Pulmonary artery endothelial cell (primary cell): ENCODE measurements around the gene MAN2C1. TPM values are rescaled to one million over a fixed set of nuclear protein-coding genes. Genes with fewer than 3 reads are reported as not detected.

ENCODE experiments used
- DNase-seq: peaks from one replicate; pipeline ENCODE4 v3.0.0-alpha.2; 2011; ENCODE audit warnings: low read depth, low spot score
- total RNA-seq: library from RNA; depleted of rRNA; stranded (reverse); fragments of >200 nt; gene quantifications from 2 replicates; pipeline ENCODE4 v1.2.3, GENCODE V29; 2014

MAN2C1 gene
- total RNA-seq, 1 donor from 2014 or later = 136 TPM

DNA sequence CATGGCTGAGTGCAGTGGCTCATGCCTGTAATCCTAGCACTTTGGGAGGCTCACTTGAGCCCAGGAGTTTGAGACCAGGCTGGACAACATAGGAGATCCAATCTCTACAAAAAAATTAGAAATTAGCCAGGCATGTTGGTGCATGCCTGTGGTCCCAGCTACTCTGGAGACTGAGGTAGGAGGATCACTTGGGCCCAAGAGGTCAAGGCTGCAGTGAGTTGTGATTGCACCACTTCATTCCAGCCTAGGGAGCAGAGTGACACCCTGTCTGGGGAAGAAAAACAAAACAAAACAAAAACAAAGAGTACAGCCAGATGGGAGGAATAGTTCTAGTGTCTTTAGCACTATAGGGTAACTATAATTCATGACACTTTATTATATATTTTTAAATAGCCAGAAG is 58.7 kb downstream of the MAN2C1 start:
- no peak for DNase-seq

DNA sequence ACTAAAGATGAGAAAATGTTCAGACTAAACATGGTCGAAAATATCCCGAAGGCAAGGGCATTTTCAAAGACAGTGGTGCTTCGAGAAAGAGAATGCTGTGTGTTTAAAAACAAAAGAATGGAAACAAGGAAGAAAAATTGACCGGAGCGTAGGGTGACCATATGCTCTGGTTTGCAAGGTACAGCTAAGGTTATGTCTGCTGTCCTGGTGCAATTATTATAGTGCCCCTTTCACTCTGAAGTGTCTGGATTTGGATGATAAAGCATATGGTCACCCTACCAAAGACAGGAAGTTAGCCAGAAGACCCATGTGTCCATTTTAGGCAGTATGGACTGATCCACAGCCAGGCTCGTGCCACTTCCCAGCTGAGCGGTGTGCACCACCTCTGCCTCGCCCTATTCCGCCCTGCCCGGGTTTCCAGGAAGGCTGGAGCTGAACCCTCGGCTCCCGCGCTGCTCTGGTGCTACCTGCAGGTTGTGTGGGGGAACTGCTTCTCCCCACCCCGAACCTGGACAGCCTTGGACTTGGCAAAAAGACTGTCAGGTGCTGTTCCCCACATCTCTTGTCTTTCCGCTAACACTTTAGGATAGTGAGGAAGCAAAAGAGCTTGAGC is 60.5 kb downstream of the MAN2C1 start:
- no peak for DNase-seq

DNA sequence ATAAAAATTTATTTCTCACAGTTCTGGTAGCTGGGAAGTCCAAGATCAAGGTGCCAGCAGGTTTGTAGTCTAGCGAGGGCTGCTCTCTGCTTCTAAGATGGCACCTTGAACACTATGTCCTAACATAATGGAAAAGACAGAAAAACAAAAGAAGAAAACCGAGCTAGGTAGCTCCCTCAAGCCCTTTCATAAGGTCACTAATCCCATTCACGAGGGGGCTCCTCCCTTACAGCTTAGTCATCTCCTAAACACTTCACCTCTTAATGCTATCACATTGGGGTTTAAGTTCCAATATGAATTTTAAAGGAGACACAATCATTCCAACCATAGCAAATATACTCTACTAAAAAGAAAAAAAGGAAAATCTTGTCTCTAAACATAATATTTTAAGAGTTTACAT is 62.2 kb downstream of the MAN2C1 start:
- no peak for DNase-seq

Other genes starting within 250 kb of the MAN2C1 start
- 4.1 and 6.4 TPM in 2 replicates for gene C15orf39, start 166.7 kb downstream of the MAN2C1 start, total RNA-seq
- gene GOLGA6C, start 110.3 kb downstream of the MAN2C1 start, total RNA-seq = not detected in 2 replicates
- not detected in 2 replicates for gene GOLGA6D, start 85.8 kb downstream of the MAN2C1 start, total RNA-seq
- gene COMMD4, start 32.5 kb downstream of the MAN2C1 start, total RNA-seq = 71.5 and 81.1 TPM in 2 replicates
- 9.6 and 10.6 TPM in 2 replicates for gene NEIL1, start 21.6 kb downstream of the MAN2C1 start, total RNA-seq
- gene SIN3A, start 83.1 kb upstream of the MAN2C1 start, total RNA-seq = 20.8 and 25.7 TPM in 2 replicates
- 21.3 and 24.8 TPM in 2 replicates for gene PTPN9, start 210.7 kb upstream of the MAN2C1 start, total RNA-seq